DMS53 (cell line): ENCODE results near the gene TPPP.
"Not testable (repeated sequence)": the region's sequence is repeated elsewhere in the genome, so short reads cannot be mapped to it uniquely, and the experiment has no call there.

Experiments used
- DNase-seq: peaks from one replicate; lab custom pipeline; 2025; lab: John Stamatoyannopoulos, UW

The TPPP gene

GRCh38 chr5:692529-693041 is 567 bp downstream of the TPPP start:
- peak; percentile 79 for DNase-seq

GRCh38 chr5:691817-692528 is 1.2 kb downstream of the TPPP start:
- peak; percentile 57 for DNase-seq

- not testable (repeated sequence) for DNase-seq
Observed at GRCh38 chr5:691049-691448, 2.1 kb downstream of the TPPP start.

- DNase-seq, result not testable (repeated sequence)
Observed at GRCh38 chr5:690293-690692, 2.9 kb downstream of the TPPP start.

GRCh38 chr5:688348-689010 is 4.7 kb downstream of the TPPP start:
- DNase-seq, result not testable (repeated sequence)

GRCh38 chr5:686936-687335 is 6.2 kb downstream of the TPPP start:
- DNase-seq, result not testable (repeated sequence)

GRCh38 chr5:686172-686523 is 7.0 kb downstream of the TPPP start:
- not testable (repeated sequence) for DNase-seq

- no peak for DNase-seq
Observed at GRCh38 chr5:685262-686171, 7.6 kb downstream of the TPPP start.

- DNase-seq, result no peak
Observed at GRCh38 chr5:684751-685216, 8.4 kb downstream of the TPPP start.

GRCh38 chr5:683551-684481 is 9.3 kb downstream of the TPPP start:
- DNase-seq, result no peak

GRCh38 chr5:682651-683358 is 10.3 kb downstream of the TPPP start:
- not testable (repeated sequence) for DNase-seq

- DNase-seq, result not testable (repeated sequence)
Observed at GRCh38 chr5:682216-682615, 10.9 kb downstream of the TPPP start.

GRCh38 chr5:681317-682191 is 11.6 kb downstream of the TPPP start:
- DNase-seq, result not testable (repeated sequence)

- DNase-seq, result not testable (repeated sequence)
Observed at GRCh38 chr5:680836-681235, 12.3 kb downstream of the TPPP start.

GRCh38 chr5:680118-680795 is 12.9 kb downstream of the TPPP start:
- DNase-seq, result not testable (repeated sequence)

- DNase-seq, result not testable (repeated sequence)
Observed at GRCh38 chr5:679166-679895, 13.8 kb downstream of the TPPP start.

GRCh38 chr5:678521-678920 is 14.6 kb downstream of the TPPP start:
- DNase-seq, result not testable (repeated sequence)
